Spinal cord (tissue), 10 donors: ENCODE measurements around the gene ABL1. TPM values are rescaled to one million over a fixed set of nuclear protein-coding genes. Genes with fewer than 3 reads are reported as not detected.
A peak's percentile ranks its signal among the peaks of the same experiment; 100 is the strongest.

ENCODE experiments used
- DNase-seq, 6 donors: peaks; one replicate each; pipeline versions ENCODE4 v3.0.0 to v3.0.0-alpha.2; 2013 to 2015; ENCODE audit warnings: low spot score in 6 of 6, low read depth in 4 of 6
- H3K27ac ChIP-seq: one replicate; pipeline ENCODE4 v1.5.1; 2013; ENCODE audit warnings: low read depth, low read length, control low read depth
- H3K27me3 ChIP-seq: one replicate; pipeline ENCODE4 v1.6.1; 2013; ENCODE audit warnings: low read length; ENCODE audit not compliant: control insufficient read depth, insufficient read depth
- H3K36me3 ChIP-seq: one replicate; pipeline ENCODE4 v1.6.1; 2013; ENCODE audit warnings: low read length; ENCODE audit not compliant: control insufficient read depth, insufficient read depth
- H3K4me1 ChIP-seq: one replicate; pipeline ENCODE4 v1.6.1; 2013; ENCODE audit warnings: low read length; ENCODE audit not compliant: control insufficient read depth, insufficient read depth
- H3K4me3 ChIP-seq: one replicate; pipeline ENCODE4 v1.5.1; 2013; ENCODE audit warnings: low read depth, low read length, control low read depth
- H3K9me3 ChIP-seq: one replicate; pipeline ENCODE4 v1.6.1; 2013; ENCODE audit warnings: low read length; ENCODE audit not compliant: control insufficient read depth, insufficient read depth
- WGBS: methylation state at CpG from one replicate; pipeline ENCODE4 v1.1.5; 2013; ENCODE audit warnings: missing lambda C conversion rate; ENCODE audit not compliant: insufficient coverage; 5-methylcytosine and 5-hydroxymethylcytosine counted together
- polyA plus RNA-seq, 2 donors: library from polyadenylated mRNA; unstranded; fragments of 120-200 nt; gene quantifications; one replicate each; pipeline ENCODE4 v1.2.1, GENCODE V29; 2013; ENCODE audit not compliant: insufficient read length in 2 of 2
- total RNA-seq, 2 donors: library from RNA; depleted of rRNA in 1 of 2; stranded (reverse); fragments of 120-200 nt in 1 of 2; fragments of >200 nt in 1 of 2; gene quantifications; one replicate each; pipeline versions ENCODE4 v1.2.3 to v1.2.4, GENCODE V29; 2013 to 2014
- donor health status: healthy.

ABL1 gene
- total and polyA plus RNA-seq, 4 donors: 36.6 to 72.7 (median 63.6) TPM

GRCh38 chr9:130837002-130837511, 2.0 kb downstream of the ABL1 start:
- Histone ChIP-seq H3K9me3 (no peaks in the 10 kb centered on the region), H3K36me3 (no peaks in the 10 kb centered on the region), H3K4me1 (peaks cover 42% of the 10 kb centered on the region), H3K27me3 (no peaks in the 10 kb centered on the region), H3K27ac (peak overlapping the region; percentile 90), H3K4me3 (peak overlapping the region; percentile 61)
- WGBS: 59% methylated on average over 2 of the region's 5 CpGs
- DNase-seq: peak in 1 of 6 donors; percentile 48

- no peaks in the 10 kb centered on the region for H3K36me3 ChIP-seq
- 53% methylated on average over 3 of the region's 4 CpGs for WGBS
- H3K27ac ChIP-seq: peak overlapping the region; percentile 90
- no peaks in the 10 kb centered on the region for H3K27me3 ChIP-seq
- peak overlapping the region; percentile 61 for H3K4me3 ChIP-seq
- no peaks in the 10 kb centered on the region for H3K9me3 ChIP-seq
- DNase-seq: no peak
- peaks cover 44% of the 10 kb centered on the region for H3K4me1 ChIP-seq
Measured at GRCh38 chr9:130837643-130838042, 2.6 kb downstream of the ABL1 start.

DNA sequence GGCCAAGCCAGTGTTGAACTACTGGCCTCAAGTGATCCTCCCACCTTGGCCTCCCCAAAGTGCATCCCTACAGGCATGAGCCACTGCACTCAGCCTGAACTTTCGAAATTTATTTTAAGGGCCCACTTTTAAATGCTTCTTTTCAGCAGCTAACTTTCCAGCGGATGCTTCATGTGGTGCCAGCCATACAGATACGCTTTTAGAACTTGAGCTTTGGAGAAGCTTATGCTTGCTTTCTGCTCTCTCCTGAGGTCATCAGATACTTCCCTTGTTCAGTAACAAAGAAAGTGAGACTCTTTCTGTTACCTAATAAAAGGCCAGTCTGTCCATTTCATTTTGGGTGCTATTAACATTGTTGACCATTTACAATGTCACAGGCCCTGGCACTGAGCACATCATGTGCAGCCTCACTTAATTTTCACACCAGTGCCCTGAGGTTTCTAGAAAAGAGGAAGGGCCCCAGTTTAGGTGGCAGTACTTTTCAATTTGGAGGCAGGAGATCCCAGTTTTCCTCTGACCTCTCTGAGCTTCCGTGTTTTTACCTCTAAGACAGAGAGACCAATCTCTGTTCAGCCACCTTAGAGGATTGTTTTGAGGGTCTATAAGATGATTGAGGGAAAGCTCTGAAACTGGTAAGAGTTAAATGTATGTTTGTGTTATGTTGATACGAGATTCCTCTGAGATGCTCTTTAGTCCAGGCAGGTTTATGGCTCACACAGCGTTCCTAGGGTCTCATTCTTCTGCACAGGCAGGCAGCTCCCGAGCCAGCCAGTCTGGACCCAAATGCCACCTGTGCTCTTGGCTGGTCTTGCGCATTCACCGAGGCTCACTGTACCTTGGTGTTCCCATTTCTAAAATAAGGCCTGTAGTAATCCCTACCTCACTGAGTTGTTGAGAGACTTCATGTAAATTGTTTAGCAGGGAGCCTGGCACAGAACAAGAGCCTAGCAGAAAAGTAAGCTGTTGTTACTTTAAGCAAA, 4.4 kb downstream of the ABL1 start:
- H3K36me3 ChIP-seq: no peaks in the 10 kb centered on the region
- peak overlapping the region; percentile 79 for H3K27ac ChIP-seq
- 43% methylated on average over 6 of the region's 9 CpGs for WGBS
- H3K27me3 ChIP-seq: no peaks in the 10 kb centered on the region
- H3K4me3 ChIP-seq: no peak overlapping the region
- H3K4me1 ChIP-seq: peaks cover 50% of the 10 kb centered on the region
- DNase-seq: no peak
- no peaks in the 10 kb centered on the region for H3K9me3 ChIP-seq

DNA sequence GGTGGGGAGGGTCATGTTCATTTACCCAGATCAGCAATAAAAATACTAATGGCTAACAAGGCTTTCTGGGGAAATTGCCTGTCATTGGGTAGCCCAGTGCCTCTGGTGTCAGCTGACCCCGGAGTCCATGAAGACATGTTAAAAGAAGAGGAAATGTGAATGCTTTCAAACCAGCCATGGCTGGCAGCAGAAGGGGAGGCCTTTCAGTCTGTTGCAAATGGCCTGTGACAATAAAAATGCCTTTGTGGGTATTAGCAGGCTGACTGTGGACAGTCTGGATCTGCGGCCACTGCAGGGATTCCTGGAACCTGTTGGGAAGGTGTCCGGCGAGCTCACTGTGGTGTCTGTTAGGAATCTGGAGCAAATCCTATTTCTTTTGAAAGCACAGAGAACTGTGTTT, 7.5 kb downstream of the ABL1 start:
- DNase-seq: no peak
- WGBS: 14% methylated on average over 2 of the region's 4 CpGs
- H3K36me3 ChIP-seq: no peaks in the 10 kb centered on the region
- peak overlapping the region; percentile 61 for H3K27ac ChIP-seq
- H3K27me3 ChIP-seq: no peaks in the 10 kb centered on the region
- H3K4me1 ChIP-seq: peaks cover 45% of the 10 kb centered on the region
- H3K9me3 ChIP-seq: no peaks in the 10 kb centered on the region
- no peak overlapping the region for H3K4me3 ChIP-seq

GRCh38 chr9:130843049-130843908, 8.2 kb downstream of the ABL1 start:
- no peak for DNase-seq
- Histone ChIP-seq H3K4me3 (no peak overlapping the region), H3K4me1 (peaks cover 52% of the 10 kb centered on the region), H3K27me3 (no peaks in the 10 kb centered on the region), H3K36me3 (no peaks in the 10 kb centered on the region), H3K27ac (peak overlapping the region; percentile 95), H3K9me3 (no peaks in the 10 kb centered on the region)
- 72% methylated on average over 9 of the region's 9 CpGs for WGBS

GRCh38 chr9:130844044-130844451, 9.0 kb downstream of the ABL1 start:
- Histone ChIP-seq H3K27me3 (no peaks in the 10 kb centered on the region), H3K4me3 (no peak overlapping the region), H3K4me1 (peaks cover 48% of the 10 kb centered on the region), H3K27ac (peak overlapping the region; percentile 95), H3K9me3 (no peaks in the 10 kb centered on the region), H3K36me3 (no peaks in the 10 kb centered on the region)
- WGBS: 92% methylated on average over 4 of the region's 4 CpGs
- no peak for DNase-seq

GRCh38 chr9:130845254-130845653, 10.2 kb downstream of the ABL1 start:
- H3K9me3 ChIP-seq: no peaks in the 10 kb centered on the region
- H3K4me3 ChIP-seq: no peak overlapping the region
- WGBS: 51% methylated on average over 5 of the region's 10 CpGs
- no peaks in the 10 kb centered on the region for H3K27me3 ChIP-seq
- no peak for DNase-seq
- peak overlapping the region; percentile 95 for H3K27ac ChIP-seq
- no peaks in the 10 kb centered on the region for H3K36me3 ChIP-seq
- peaks cover 40% of the 10 kb centered on the region for H3K4me1 ChIP-seq

GRCh38 chr9:130845901-130846481, 10.9 kb downstream of the ABL1 start:
- peak in 1 of 6 donors; percentile 75 for DNase-seq
- Histone ChIP-seq H3K4me3 (peak overlapping the region; percentile 5), H3K4me1 (peaks cover 39% of the 10 kb centered on the region), H3K27me3 (no peaks in the 10 kb centered on the region), H3K9me3 (no peaks in the 10 kb centered on the region), H3K27ac (peak overlapping the region; percentile 95), H3K36me3 (no peaks in the 10 kb centered on the region)
- WGBS: 40% methylated on average over 2 of the region's 7 CpGs
